ENCODE results near the gene CENPP.

CENPP gene

DNA sequence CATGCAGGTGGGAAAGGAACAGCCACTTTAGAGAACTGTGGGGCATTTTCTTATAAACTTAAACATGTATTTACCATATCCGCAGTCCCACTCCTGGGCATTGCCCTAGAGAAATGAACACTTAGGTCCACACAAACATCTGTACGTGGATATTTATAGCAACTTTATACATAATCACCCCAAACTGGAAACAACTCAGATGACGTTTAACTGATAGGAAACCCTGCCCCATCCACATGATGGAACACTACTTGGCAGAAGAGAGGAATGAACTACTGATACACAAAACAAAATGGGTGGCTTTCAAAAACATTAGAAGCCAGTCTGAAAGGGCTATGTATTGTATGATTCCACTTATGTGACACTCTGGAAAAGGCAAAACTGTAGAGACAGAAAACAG, 187.6 kb downstream of the CENPP start:
- DNase-seq = no peak

DNA sequence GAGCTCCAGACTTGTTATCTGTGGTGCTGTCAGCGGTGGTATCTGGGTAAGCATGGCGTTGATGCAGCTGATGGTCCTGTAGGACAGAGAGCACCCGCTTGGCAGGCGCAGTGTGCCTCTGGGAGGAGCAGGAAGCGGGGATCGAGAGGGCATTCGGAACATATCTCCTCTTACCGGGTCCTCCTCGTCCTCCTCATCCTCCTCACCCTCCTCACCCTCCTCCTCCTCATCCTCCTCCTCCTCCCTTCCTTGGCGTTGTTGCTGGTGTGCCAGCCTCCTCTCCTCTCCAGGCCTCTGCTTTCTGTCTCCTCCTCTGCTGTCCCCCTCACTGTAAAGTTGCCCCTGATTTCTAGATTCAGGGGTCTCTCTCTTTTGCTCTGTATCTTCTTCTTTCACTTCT, 188.9 kb downstream of the CENPP start:
- no peak for DNase-seq

DNA sequence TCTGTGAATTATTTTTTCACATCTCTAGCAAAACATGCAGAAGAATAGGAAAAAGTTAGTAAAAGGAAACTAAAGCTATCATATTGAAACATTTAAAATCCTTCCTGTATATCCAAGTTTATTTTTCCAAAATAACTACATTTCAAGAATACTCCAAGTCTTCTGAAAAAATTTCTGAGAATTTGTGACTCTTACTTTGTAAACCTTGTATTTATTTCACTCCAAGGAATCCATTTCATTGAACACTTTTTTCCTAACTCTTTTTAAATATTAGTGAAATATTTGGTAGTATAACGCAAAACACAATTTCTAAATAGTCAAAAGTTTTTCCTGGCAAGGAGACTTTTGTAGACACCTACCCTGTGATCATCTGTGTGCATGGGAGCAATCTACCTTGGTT, 190.8 kb downstream of the CENPP start:
- DNase-seq = no peak

DNA sequence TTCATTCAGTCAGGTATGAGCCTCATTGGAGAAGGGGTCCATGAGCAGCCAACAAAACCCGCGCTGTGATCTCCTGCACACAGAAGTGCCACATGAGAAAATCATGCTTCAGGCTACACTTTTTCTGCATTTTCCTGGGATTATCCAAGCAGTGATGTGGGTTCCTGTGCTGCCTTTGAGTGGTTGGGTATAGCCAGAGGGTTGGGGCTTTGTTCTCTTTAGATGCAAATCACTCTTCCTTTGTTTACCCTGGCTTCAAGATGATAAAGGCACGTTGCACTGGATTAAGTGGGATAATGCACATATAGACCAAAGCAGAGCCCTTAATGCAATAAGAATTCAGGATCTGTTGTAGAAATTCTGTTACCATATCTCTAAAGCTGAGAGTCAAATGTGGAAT, 191.3 kb downstream of the CENPP start:
- no peak for DNase-seq

DNA sequence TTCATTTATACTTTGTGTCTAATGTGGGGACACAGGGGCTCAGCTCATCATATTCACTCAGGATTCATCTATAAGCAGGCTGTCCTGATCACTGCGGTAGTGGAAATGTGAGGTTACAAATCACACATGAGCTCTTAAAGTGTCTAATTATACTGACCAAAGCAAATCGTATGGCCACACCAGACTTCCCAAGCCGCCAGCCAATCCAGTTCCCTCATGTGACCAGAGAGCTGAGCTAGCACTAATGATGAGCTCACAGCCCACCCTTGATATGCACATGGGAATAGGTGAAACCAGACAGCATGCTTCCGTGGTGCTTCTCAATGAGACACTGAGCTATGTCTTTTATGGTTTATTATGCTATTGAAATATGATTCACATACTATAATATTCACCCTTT, 192.4 kb downstream of the CENPP start:
- no peak for DNase-seq

DNA sequence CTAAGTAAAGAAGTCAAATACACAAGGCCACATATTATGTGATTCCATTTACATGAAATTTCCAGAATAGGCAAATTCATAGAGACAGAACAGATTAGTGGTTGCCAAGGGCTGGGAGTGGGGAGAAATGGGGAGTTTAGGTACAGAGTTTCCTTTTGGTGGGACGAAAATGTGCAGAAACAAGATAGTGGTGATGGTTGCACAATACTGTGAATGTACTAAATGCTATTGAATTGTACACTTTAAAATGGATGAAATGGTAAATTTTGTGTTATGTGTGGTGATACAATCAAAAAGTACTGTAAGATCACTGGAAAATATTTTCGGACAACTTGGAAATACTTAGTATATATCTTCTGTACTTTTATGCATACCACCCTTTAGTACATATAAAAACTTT, 195.1 kb downstream of the CENPP start:
- no peak for DNase-seq

DNA sequence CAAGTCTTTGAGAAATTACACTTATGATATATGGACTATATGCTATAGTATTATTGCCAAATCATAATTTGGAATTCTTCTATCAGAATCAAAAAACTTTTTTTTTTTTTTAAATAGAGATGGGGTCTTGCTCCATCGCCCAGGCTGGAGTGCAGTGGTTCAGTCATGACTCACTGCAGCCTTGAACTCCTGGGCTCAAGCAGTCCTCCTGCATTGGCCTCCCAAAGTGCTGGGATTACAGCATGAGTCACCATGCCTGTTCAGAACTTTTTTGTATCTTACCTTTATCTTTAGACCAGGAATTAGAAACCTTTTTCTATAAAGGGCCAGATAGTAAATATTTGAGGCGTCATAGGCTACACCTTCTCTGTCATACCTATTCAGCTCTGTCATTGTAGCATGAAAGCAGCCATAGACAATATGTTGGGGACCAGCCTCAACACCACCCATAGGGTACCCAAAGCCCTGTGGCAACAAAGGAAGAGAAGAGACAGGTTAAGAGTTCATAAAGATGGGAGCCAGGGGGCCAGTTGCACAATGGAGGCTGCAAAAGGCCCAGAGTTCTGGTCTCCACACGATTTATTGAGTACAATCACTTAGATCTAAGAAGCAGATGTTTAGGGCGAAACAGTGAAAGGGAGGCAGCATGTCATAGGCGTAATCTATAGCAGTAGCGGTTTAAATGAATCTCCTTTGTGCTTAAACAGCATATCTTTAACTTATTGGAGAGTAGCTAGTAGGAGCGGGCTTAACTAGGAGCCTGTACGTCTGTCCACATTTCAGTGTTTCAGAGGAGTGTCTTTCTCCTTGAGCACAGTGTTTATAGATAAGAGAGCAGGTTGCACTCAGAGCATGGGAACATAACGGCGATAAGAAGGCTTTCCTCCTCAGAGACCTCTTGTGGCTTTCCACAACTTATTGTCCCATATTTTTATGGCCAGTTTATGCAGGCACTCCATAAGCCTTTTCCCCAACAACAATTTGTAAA, 197.5 kb downstream of the CENPP start:
- no peak for DNase-seq

DNA sequence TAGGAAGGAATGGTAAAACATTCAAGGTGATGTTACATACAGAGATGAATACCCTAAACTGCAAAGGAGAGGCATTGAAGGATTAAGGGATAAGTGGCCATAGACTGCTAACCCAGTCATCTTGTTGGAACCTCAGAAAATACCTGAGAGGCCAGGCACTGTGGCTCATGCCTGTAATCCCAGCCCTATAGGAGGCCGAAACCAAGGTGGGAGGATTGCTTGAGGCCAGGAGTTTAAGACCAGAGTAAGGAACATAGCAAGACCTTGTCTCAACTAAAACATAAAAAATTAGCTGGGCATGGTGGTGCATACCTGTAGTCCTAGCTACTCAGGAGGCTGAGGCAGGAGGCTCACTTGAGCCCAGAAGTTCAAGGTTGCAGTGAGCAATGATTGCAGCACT, 199.1 kb downstream of the CENPP start:
- no peak for DNase-seq

DNA sequence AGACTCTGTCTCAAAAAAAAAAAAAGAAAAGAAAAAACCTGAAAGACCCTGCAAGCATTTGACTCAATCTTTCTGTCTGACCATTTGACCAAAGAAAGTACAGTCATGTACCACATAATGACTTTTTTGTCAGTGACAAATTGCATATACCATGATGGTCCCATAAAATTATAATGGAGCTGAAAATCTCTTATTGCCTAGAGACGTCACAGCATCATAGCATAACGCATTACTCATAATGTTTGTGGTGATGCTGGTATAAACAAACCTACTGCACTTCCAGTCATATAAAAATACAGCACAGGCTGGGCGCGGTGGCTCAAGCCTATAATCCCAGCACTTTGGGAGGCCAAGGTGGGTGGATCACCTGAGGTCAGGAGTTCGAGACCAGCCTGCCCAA, 199.6 kb downstream of the CENPP start:
- no peak for DNase-seq

DNA sequence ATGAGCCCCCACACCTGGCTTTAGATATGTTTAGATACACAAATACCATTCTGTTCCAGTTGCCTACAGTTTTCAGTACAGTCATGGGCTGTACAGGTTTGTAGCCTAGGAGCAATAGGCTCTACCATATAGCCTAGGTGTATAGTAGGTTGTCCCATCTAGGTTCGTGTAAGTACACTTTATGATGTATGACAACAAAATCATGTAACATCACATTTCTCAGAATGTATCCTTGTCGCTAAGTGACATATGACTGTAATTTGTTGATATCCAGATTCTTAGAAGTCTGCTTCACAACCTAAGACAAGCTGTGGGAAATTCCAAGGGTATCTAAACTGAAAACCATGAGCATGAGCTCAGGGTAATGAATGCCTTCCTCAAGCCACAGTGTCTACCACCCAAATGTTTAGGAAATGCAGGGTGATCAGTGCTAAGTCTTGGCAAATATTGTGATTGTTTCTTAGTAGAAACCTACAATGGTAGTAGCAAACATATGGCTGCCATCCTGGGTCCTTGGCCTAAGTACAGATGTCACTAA, 201.6 kb downstream of the CENPP start:
- no peak for DNase-seq

DNA sequence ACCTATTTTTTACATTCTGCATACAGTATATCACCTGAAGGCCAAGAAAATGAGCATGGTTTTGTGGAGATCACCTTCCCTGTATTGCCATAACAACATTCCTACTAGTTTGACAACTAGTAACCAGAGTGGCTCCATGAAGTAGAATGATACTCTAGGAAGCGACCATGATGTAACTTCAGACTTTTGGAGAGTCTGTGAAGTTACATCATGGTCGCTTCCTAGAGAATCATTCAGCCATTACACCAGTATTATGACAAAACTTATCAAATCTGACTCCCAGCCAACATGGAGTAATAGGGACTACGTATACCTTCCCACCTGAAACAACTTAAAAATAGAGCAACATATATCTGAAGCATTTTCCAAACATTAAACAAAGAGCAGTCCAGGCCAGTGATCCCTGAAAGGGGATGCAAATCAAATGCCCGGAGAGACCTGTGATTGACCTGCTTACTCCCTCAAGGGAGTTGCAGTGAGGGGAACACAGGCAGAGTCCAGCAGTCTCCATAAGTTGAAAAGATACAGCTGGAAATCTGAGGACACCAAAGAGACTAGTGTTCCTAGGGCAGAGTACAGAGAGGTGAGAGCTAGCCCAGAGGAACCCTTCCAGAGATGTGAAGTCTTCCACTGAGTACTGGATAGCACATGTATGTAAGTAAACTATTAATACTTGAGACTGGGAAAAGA, 202.2 kb downstream of the CENPP start:
- no peak for DNase-seq

DNA sequence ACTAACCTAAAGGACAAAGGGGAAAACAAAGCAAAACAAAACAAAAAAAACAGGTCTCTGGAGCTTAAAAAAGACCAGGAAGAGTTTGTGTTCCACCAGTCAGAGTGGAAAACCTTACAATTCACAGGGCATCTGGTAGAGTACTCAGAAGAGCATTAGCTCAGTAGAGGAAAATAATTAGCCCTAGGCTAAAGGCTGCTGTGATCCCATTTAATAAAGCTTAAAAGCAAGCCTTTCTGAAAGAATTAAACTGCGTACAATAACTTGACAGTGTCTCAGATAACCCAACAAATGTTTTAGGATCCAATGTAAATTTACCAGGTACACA, 202.7 kb downstream of the CENPP start:
- DNase-seq = no peak

DNA sequence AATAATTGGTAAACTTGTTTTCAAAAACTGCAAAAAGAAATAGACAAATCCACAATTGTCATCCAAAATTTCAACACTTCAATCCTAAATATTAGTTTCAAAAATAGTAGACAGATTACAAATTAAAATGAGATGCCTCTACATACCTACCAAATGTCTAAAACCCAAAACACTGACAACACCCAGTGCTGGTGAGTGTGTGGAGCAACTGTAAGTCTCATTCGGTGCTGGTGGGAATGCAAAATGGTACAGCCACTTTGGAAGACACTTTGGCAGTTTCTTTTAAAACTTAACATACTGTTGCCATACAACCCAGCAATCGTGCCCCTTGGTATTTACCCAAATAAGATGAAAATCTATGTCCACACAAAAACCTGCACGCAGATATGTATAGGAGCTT, 203.4 kb downstream of the CENPP start:
- DNase-seq = no peak

DNA sequence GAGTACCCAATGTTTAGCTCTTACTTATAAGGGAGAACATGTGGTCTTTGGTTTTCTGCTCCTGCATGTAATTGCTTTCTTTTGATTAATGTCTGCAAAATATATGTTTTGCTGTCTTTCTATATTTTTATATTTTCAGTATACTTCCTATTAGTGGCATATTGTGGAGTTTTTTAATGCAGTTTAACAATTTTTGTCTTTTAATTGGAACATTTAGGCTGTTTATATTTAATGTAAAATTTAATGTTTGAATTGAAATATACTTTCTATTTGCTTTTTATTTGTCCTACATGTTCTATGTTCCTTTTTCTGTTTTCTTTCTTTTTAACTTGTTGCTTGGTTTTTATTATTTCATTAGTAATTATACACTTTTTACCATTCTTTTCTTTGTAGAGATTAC, 205.1 kb downstream of the CENPP start:
- DNase-seq = no peak

DNA sequence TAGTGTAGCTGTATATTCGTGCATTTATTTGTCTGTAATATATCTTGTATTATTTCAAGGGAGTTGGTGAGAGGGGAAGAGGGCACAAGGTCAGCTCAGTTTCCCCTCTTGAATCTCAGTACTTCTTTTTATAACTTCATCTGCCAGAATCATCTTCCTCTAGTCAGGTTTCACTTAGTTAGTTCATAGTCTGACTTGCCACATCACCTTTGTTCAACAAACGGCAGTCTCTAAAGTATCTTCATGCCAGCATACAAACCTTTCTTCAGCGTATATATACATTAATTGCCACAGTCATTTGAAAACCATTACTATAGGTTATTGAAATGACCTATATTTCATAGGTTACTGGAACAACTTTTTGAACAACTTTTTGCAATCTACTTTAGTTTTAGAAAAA, 208.5 kb downstream of the CENPP start:
- DNase-seq = no peak

DNA sequence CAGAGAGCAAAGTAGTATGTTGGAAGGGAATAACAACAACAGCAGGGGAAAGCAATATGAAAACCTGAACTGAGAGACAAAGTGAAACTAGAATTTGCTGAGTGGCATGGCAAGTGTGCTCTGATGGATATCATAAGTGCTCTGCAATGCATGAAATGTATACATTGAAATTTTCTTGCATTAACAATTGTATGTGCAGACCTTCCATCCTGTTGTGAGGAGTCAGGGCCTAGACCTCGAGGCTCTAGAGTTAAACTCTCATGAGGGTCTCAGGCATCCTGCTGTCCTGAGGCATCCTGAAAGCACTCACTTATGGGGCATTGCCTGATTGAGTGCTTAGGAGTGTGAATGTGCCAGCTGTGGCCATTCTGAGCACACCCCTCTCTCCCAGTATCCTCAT, 208.9 kb downstream of the CENPP start:
- DNase-seq = no peak

DNA sequence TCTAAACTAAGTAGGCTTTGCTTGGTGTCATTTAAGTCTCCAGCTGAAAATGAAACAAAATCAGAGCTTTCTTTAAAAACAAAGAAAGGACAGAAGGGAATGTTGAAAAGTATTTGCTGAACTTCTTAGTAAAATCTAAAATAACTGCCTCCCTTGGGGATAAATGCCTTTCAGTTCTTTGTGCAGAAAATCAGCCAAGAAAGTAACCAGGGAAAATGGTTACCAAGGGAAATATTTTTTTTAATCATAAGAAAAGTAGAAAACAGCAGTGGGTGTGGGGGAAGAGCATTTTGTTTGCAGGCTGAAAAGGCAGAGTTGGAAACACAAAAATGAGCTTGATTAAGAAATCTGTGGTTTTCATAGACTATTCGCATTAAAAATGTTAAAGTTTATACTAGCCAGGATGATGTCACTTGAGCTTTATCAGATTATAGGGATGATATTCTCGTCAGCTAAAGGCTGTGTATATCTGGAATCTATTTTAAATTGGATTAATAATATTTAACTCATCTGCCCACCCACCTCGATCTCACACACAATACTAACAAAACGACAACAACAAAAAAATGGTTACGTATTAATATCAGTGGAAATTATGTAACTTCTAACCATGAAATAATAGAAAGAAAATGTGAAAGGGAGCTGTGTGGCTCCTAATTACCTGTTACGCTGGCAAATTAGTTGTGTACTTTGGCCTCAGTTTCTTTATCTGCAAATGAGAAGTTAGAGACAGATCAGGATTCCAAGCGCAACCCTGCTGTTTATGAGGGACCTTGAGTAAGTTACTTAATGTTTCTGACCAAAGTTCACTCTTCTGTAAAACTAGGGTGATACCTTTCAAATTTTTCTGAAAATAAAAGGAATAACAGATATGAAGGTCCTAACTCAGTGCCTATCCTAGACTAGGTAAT, 210.4 kb downstream of the CENPP start, which contains the start of gene ECM2:
Gene ECM2, minus strand, starts transcription at position 51 of the 911 bp plus-strand sequence. CDS start 13,124 bp downstream, outside the sequence.
- DNase-seq = no peak

DNA sequence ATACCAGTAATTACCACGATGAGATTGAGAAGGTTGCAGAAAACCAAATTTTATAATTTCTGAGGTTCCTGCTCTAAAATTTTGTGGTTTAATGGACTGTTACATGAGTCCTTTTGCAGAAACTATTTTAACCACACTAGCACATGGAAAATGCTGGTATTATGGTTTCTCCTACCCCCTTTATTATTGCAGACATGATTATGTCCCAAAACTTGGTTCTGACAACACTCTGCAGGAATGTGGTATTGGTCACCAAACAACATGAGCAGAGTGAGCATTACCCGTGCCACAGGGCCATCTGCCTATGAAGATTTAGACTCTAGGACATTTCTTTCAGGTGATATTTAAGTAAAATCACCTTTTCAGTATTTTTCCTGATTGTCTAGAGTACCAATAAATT, 212.8 kb downstream of the CENPP start:
- DNase-seq = no peak

DNA sequence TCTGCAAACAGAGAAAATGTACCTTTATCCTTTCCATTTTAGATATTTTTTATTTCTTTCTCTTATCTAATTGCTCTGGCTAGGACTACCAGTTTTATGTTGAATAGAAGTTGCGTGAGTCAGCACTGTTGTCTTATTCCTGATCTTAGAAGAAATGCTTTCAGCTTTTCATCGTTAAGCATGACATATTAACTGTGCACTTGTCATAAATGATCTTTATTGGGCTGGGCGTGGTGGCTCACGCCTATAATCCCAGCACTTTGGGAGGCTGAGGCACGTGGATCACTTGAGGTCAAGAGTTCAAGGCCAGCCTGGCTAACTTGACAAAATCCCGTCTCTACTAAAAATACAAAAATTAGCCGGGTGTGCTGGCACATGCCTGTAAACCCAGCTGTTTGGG, 218.2 kb downstream of the CENPP start:
- no peak for DNase-seq

DNA sequence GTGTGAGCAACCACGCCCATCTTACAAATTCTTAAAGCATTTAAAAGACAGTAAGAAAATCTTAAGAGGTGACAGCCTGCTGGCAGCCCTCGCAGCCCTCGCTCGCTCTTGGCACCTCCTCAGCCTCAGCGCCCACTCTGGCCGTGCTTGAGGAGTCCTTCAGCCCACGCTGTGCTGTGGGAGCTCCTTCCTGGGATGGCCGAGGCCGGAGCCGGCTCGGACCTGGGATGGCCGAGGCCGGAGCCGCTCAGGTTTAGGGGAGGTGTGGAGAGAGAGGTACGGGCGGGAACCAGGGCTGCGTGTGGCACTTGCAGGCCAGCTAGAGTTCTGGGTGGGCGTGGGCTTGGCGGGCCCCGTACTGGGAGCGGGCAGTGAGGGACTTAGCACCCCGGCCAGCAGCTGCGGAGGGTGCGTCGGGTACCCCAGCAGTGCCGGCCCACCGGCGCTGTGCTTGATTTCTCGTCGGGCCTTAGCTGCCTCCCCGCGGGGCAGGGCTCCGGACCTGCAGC, 219.3 kb downstream of the CENPP start:
- DNase-seq = no peak

DNA sequence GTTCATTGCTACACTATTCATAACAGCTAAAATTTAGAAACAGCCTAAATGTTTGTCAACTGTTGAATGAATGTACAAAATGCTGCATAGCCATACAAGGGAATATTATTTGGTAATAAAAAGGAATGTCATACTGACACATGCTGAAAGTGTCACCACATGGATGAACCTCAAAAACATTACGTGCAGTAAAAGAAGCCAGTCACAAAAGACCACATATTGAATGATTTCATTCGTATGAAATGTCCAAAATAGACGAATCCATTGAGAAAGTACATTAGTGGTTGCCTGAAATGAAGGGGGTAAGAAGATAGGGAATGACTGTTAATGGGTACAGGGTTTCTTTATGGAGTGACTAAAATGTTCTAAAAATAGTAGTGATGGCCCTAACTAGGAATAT, 221.6 kb downstream of the CENPP start:
- no peak for DNase-seq

DNA sequence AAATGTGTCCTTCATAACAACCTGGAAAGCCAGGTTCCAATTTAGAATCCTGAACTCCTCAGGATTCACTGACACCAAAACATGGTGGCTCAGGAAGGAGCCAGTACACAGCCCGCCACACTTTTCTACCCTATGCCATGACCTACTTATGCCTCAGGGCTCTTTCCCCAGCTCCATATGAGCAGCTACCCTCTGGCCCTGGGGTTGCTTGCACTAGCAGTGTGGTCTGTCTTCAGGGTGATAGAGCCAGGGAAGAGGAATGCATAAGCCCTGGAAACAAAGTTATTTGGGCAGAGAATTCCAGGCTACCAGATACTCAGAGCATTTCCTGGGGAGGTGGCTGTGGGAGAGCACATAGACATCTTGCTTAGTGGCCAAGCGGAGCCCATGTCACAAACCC, 225.0 kb downstream of the CENPP start:
- no peak for DNase-seq
